Esophagus muscularis mucosa (tissue), 4 donors: Measurements from ENCODE around the gene MAP1B. TPM values are rescaled to one million over a fixed set of nuclear protein-coding genes. Genes with fewer than 3 reads are reported as not detected.

Experiments
- DNase-seq: peaks from one replicate; pipeline ENCODE4 v3.0.0-alpha.2; 2017; ENCODE audit errors: extremely low spot score
- H3K27ac ChIP-seq, 4 donors: fragments of 200-600 bp; sonication (generic); replicated peaks in 1 of 4; 1 replicate in 3 of 4; 2 replicates in 1 of 4; pipeline ENCODE4 v1.5.1; 2016 to 2019; ENCODE audit warnings: mild to moderate bottlenecking in 1 of 4
- H3K27me3 ChIP-seq, 4 donors: fragments of 200-600 bp; sonication (generic); one replicate each; pipeline versions ENCODE4 v1.5.1 to v1.6.0; 2016 to 2019
- H3K36me3 ChIP-seq, 4 donors: fragments of 200-600 bp; sonication (generic); one replicate each; pipeline ENCODE4 v1.5.1; 2016 to 2019
- H3K4me1 ChIP-seq, 4 donors: fragments of 200-600 bp; sonication (generic); one replicate each; pipeline ENCODE4 v1.5.1; 2016 to 2019
- H3K4me3 ChIP-seq, 4 donors: fragments of 200-600 bp; sonication (generic); 1 replicate in 2 of 4; 2 replicates in 2 of 4; pipeline ENCODE4 v1.5.1; 2016 to 2019; ENCODE audit warnings: mild to moderate bottlenecking in 4 of 4, moderate library complexity in 1 of 4
- H3K9me3 ChIP-seq, 4 donors: fragments of 200-600 bp; sonication (generic); 1 replicate in 3 of 4; 2 replicates in 1 of 4; pipeline ENCODE4 v1.5.1; 2016 to 2019
- CTCF ChIP-seq, 3 experiments: fragments of 200-600 bp in 2 of 3; fragments of 450-650 bp in 1 of 3; sonication (generic) in 2 of 3; IDR thresholded peaks; one replicate each; pipeline ENCODE4 v1.5.1; 2017 to 2019; ENCODE audit warnings: antibody characterized with exemption in 3 of 3, mild to moderate bottlenecking in 2 of 3, moderate library complexity in 1 of 3
- EP300 ChIP-seq: sonication (generic); formaldehyde crosslinking; IDR thresholded peaks from one replicate; pipeline ENCODE4 v1.6.1; 2017; ENCODE audit warnings: antibody characterized with exemption
- POLR2A ChIP-seq: fragments of 450-650 bp; IDR thresholded peaks from one replicate; pipeline ENCODE4 v1.6.1; 2017; ENCODE audit warnings: antibody characterized with exemption, moderate library complexity, mild to moderate bottlenecking, low read depth
- POLR2AphosphoS5 ChIP-seq, 2 donors: sonication (generic); formaldehyde crosslinking; IDR thresholded peaks; one replicate each; pipeline ENCODE4 v1.6.1; 2017; ENCODE audit warnings: antibody characterized with exemption in 2 of 2
- WGBS: methylation state at CpG from one replicate; pipeline ENCODE4 v1.1.5; 2018; 5-methylcytosine and 5-hydroxymethylcytosine counted together
- intact Hi-C: fragments of 100-400 bp; cut with DNase I; formaldehyde crosslinking; loops from one replicate; pipeline ENCODE4 v1.15.1; 2023
- total RNA-seq, 4 donors: library from RNA; depleted of rRNA; stranded (reverse); fragments of >200 nt; gene quantifications; one replicate each; pipeline versions ENCODE4 v1.1.0 to v1.2.1, GENCODE V29; 2016

MAP1B gene
- total RNA-seq, 4 donors from 2014 or later, result 755 to 1,378 (median 1,096) TPM

- TF ChIP-seq POLR2A, result no peak
- TF ChIP-seq EP300, result no peak
- no peak for TF ChIP-seq CTCF (IDR thresholded peaks at IDR 0.05)
- no peak for TF ChIP-seq POLR2AphosphoS5 (IDR thresholded peaks at IDR 0.05)
Observed at GRCh38 chr5:72206994-72207393, 99.7 kb downstream of the MAP1B start.

GRCh38 chr5:72208324-72208926 lies 101.2 kb downstream of the MAP1B start:
- no peaks in the 10 kb centered on the region for H3K27me3 ChIP-seq
- TF ChIP-seq CTCF (IDR thresholded peaks at IDR 0.05) (no peak), POLR2AphosphoS5 (IDR thresholded peaks at IDR 0.05) (no peak), POLR2A (no peak), EP300 (no peak)
- H3K27ac ChIP-seq, result no peak overlapping the region
- intact Hi-C loops, result no loop called here
- DNase-seq, result no peak
- H3K4me1 ChIP-seq, result peaks cover 15 to 18% (median 16%) of the 10 kb centered on the region in 4 donors
- no peaks in the 10 kb centered on the region for H3K9me3 ChIP-seq
- 92% methylated on average over 3 of the region's 3 CpGs for WGBS
- no peak overlapping the region for H3K4me3 ChIP-seq
- H3K36me3 ChIP-seq, result peaks cover 31 to 40% (median 37%) of the 10 kb centered on the region in 4 donors

More at GRCh38 chr5:72206994-72207393, 99.7 kb downstream of the MAP1B start:
- intact Hi-C loops, result no loop called here
- peaks cover 15 to 30% (median 19%) of the 10 kb centered on the region in 4 donors for H3K4me1 ChIP-seq
- 79% methylated on average over 3 of the region's 3 CpGs for WGBS
- no peak overlapping the region for H3K4me3 ChIP-seq
- H3K36me3 ChIP-seq, result peaks cover 33 to 50% (median 41%) of the 10 kb centered on the region in 4 donors
- no peak for DNase-seq
- H3K9me3 ChIP-seq, result no peaks in the 10 kb centered on the region
- no peak overlapping the region for H3K27ac ChIP-seq
- H3K27me3 ChIP-seq, result no peaks in the 10 kb centered on the region

GRCh38 chr5:72209147-72210115 lies 102.2 kb downstream of the MAP1B start:
- TF ChIP-seq CTCF (IDR thresholded peaks at IDR 0.05) (no peak), POLR2A (no peak), POLR2AphosphoS5 (IDR thresholded peaks at IDR 0.05) (no peak), EP300 (no peak)
- Histone ChIP-seq H3K4me1 (peaks cover 15 to 18% (median 16%) of the 10 kb centered on the region in 4 donors), H3K27ac (no peak overlapping the region), H3K36me3 (peaks cover 21 to 30% (median 27%) of the 10 kb centered on the region in 4 donors), H3K9me3 (no peaks in the 10 kb centered on the region), H3K27me3 (no peaks in the 10 kb centered on the region), H3K4me3 (no peak overlapping the region)
- intact Hi-C loops, result no loop called here
- no peak for DNase-seq
- WGBS, result 80% methylated on average over 10 of the region's 10 CpGs

- Histone ChIP-seq H3K9me3 (no peaks in the 10 kb centered on the region), H3K4me3 (no peak overlapping the region), H3K36me3 (peaks cover 9 to 13% (median 10%) of the 10 kb centered on the region in 4 donors), H3K27ac (peak overlapping the region; percentile 61 to 74 (median 68)), H3K4me1 (peaks cover 15 to 18% (median 16%) of the 10 kb centered on the region in 4 donors), H3K27me3 (no peaks in the 10 kb centered on the region)
- TF ChIP-seq POLR2AphosphoS5 (IDR thresholded peaks at IDR 0.05), result no peak
- intact Hi-C loops, result no loop called here
- 56% methylated on average over 6 of the region's 6 CpGs for WGBS
- no peak for DNase-seq
Observed at GRCh38 chr5:72210888-72211678, 103.8 kb downstream of the MAP1B start.
